ENCODE data around the gene APBA1.
"Not testable (repeated sequence)": the region's sequence is repeated elsewhere in the genome, so short reads cannot be mapped to it uniquely, and the experiment has no call there.

The APBA1 gene

GRCh38 chr9:69442486-69442885 lies 229.7 kb downstream of the APBA1 start:
- DNase-seq (ENCODE audit: low spot score) = no peak

DNA sequence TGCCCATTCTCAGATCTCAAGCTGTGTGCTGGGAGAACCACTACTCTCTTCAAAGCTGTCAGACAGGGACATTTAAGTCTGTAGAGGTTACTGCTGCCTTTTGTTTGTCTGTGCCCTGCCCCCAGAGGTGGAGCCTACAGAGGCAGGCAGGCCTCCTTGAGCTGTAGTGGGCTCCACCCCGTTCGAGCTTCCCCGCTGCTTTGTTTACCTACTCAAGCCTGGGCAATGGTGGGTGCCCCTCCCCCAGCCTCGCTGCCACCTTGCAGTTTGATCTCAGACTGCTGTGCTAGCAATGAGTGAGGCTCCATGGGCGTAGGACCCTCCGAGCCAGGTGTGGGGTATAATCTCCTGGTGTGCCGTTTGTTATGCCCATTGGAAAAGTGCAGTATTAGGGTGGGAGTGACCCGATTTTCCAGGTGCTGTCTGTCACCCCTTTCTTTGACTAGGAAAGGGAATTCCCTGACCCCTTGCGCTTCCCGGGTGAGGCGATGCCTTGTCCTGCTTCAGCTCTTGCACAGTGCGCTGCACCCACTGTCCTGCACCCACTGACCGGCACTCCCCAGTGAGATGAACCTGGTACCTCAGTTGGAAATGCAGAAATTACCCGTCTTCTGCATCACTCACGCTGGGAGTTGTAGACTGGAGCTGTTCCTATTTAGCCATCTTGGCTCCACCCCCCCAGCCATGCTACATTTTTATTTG lies 231.8 kb downstream of the APBA1 start:
- DNase-seq (ENCODE audit: low spot score) = not testable (repeated sequence)

DNA sequence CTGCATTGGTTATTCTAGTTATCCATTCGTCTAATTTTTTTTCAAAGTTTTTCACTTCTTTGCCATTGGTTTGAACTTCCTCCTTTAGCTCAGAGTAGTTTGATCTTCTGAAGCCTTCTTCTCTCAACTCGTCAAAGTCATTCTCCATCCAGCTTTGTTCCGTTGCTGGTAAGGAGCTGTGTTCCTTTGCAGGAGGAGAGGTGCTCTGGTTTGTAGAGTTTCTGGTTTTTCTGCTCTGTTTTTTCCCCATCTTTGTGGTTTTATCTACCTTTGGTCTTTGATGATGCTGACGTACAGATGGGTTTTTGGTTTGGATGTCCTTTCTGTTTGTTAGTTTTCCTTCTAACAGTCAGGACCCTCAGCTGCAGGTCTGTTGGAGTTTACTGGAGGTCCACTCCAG lies 232.5 kb downstream of the APBA1 start:
- DNase-seq (ENCODE audit: low spot score) = not testable (repeated sequence)

DNA sequence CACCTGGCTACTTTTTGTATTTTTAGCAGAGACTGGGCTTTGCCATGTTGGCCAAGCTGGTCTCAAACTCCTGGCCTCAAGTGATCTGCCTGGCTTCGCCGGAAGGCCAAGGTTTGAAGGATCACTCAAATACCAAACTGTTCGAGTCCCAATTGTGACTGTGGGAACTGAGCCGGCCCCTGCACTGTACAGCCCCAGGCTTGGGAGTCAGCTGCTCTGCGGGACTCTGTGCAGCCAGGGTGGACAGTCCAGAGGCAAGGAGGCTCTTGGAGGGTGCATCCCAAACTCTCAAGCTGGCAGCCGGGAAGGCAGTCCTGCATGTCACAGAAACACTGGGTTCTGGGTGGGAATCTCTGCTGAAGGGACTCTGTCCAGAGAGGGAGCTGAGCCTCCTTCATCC lies 238.2 kb downstream of the APBA1 start:
- no peak for DNase-seq (ENCODE audit: low spot score)

- DNase-seq (ENCODE audit: low spot score) = no peak
These were observed 238.8 kb downstream of the APBA1 start for GRCh38 chr9:69433392-69433791.

- DNase-seq (ENCODE audit: low spot score) = no peak
These were observed 239.5 kb downstream of the APBA1 start for GRCh38 chr9:69432623-69433022.

DNA sequence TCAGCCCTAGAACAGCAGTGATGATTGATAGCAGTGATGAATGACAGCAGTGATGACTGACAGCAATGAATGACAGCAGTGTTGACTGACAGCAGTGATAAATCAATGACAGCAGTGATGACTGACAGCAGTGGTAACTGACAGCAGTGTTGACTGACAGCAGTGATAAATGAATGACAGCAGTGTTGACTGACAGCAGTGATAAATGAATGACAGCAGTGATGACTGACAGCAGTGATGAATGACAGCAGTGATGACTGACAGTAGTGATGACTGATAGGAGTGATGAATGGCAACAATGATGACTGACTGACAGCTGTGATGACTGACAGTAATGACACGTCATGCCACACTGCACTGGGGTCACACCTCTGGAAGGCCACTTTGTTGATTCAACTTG lies 240.4 kb downstream of the APBA1 start:
- no peak for DNase-seq (ENCODE audit: low spot score)

DNA sequence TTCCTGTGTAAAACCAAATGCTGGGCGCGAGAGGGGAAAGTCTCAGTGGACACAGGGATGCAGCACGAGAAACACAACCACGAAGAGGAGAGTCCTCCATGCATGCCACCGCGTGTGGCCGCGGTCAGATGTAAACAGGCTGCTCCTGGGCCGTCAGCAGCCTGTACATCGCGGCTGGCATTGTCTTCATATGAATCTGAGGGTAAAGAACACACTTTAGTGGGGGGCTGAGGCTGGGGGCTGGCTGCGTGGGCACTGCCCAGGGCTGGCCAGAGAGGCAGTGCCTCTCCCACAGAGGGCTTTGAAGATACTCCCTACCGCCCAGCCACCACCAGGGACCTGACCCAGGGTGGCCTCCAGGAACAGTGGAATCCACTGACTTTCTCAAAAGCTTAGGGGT lies 241.0 kb downstream of the APBA1 start:
- no peak for DNase-seq (ENCODE audit: low spot score)

GRCh38 chr9:69430206-69430605 lies 242.0 kb downstream of the APBA1 start:
- DNase-seq (ENCODE audit: low spot score) = no peak

- no peak for DNase-seq (ENCODE audit: low spot score)
These were observed 242.9 kb downstream of the APBA1 start for GRCh38 chr9:69429281-69429680.

DNA sequence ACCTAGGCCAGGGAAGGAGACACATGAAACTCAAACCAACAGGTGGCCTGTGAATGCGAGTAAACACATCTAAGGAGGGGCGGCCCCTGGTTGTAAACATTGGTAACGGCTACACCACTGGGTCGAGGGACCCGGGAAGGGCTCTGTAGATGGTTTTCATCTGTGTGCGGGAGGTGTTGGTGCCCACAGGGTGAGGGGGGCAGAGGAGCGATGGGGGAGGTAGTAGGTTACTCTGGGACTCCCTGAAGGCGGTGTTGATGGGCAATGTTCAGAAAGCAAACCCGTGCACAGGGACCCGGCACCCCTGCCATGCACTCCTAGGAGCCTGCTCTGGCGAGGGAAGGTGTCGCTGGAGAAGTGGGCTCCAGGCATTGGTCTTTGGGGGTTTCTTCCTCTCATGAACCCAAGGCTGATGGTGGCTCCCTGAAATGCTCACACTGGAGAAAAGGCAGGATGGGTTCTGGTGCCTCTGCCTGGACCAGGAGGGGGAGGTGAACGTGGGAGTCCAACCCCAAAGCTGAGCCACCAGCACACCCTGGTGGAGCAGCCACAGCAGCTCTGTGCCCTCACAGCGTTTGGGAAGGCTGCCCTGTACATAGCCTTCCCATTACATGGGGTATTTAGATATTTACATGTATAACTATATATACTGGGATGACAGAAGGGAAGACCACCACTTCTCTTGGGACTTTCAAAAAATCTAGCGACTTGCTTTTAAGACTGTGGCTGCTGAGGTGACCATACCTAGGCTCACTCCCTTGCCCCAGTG lies 244.0 kb downstream of the APBA1 start:
- DNase-seq (ENCODE audit: low spot score) = no peak

DNA sequence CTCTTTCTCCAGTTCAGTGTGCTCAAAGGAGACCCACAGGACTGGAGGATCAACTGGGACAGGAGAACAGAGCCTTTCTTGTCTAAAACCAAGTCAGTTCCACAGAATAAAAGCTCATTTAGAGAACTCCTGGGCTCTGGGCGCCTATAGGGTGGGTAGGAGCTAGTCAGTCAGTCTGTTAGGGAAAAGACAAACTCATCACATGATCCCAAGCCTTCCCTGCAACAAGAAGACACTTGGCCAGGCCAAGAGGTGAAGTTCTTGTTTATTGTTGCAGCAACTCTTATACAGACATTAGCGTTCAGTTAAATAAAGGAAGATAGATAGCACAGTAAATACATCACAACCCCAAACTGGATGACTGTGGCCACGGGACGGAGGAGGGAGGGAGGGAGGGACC lies 244.9 kb downstream of the APBA1 start:
- no peak for DNase-seq (ENCODE audit: low spot score)

DNA sequence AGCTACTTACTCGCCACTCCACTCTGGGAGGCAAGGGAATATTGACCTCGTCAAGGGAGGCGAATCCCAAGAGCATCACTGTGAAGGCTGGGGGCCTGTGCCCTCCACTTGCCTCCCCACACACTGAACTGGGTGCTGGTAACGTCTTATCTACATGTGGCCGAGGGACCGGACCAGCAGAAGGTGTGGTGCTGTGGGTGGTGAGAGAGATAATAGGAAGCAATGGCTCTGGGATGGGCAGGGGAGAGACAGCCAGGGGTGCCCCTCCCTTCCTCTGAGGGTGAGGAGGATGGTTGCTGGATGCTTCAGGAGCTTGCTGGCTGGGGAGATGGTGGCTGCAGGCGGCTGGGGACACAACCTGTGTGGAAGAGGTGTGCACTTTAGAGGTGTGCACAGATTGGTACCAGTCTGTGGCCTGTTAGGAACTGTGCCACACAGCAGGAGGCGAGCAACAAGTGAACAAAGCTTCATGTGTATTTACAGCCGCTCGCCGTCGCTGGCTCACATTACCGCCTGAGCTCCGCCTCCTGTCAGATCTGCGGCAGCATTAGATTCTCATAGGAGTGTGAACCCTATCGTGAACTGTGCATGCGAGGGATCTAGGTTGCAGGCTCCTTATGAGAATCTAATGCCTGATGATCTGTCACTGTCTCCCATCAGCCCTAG lies 246.9 kb downstream of the APBA1 start:
- DNase-seq (ENCODE audit: low spot score) = no peak

- peak; percentile 81 for DNase-seq (ENCODE audit: low spot score)
These were observed 250.0 kb downstream of the APBA1 start for GRCh38 chr9:69421908-69422801.

GRCh38 chr9:69420611-69421270 lies 251.4 kb downstream of the APBA1 start:
- DNase-seq (ENCODE audit: low spot score) = no peak

GRCh38 chr9:69412741-69413150 lies 259.4 kb downstream of the APBA1 start:
- peak; percentile 85 for DNase-seq (ENCODE audit: low spot score)

- DNase-seq (ENCODE audit: low spot score) = no peak
These were observed 260.0 kb downstream of the APBA1 start for GRCh38 chr9:69411931-69412740.

- no peak for DNase-seq (ENCODE audit: low spot score)
These were observed 260.9 kb downstream of the APBA1 start for GRCh38 chr9:69411246-69411645.

DNA sequence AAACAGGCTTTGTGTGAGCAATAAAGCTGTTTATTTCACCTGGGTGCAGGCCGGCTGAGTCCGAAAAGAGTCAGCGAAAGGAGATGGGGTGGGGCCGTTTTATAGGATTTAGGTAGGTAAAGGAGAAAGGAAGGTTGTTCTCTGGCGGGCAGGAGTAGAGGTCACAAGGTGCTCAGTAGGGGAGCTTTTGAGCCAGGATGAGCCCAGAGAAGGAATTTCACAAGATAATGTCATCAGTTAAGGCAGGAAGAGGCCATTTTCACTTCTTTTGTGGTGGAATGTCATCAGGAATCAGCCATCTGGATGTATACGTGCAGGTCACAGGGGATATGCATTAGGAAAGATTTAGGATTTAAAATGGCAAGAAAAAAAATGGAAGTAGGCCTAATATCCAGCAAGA lies 262.2 kb downstream of the APBA1 start:
- DNase-seq (ENCODE audit: low spot score) = not testable (repeated sequence)

- DNase-seq (ENCODE audit: low spot score) = no peak
These were observed 271.7 kb downstream of the APBA1 start for GRCh38 chr9:69400470-69400869.
